NCI-H2227 treated with DMSO at 0.1 percent for 48 hours (cell line): Measurements from ENCODE around the gene SMCO2.

Source experiments
- DNase-seq: peaks from one replicate; lab custom pipeline; 2025; lab: John Stamatoyannopoulos, UW

The SMCO2 gene

GRCh38 chr12:27500546-27500945, 54.0 kb downstream of the SMCO2 start:
- no peak for DNase-seq

GRCh38 chr12:27502021-27502435, 55.5 kb downstream of the SMCO2 start:
- no peak for DNase-seq

- no peak for DNase-seq
Measured at GRCh38 chr12:27504507-27504906, 58.0 kb downstream of the SMCO2 start.

- DNase-seq, result no peak
Measured at GRCh38 chr12:27505109-27505508, 58.6 kb downstream of the SMCO2 start.

GRCh38 chr12:27505761-27506160, 59.2 kb downstream of the SMCO2 start:
- DNase-seq, result no peak

- DNase-seq, result no peak
Measured at GRCh38 chr12:27506645-27507189, 60.2 kb downstream of the SMCO2 start.

- DNase-seq, result no peak
Measured at GRCh38 chr12:27508736-27509431, 62.3 kb downstream of the SMCO2 start.

GRCh38 chr12:27511031-27511722, 64.6 kb downstream of the SMCO2 start:
- DNase-seq, result no peak

GRCh38 chr12:27511723-27512045, 65.1 kb downstream of the SMCO2 start:
- DNase-seq, result no peak

- no peak for DNase-seq
Measured at GRCh38 chr12:27513155-27513824, 66.8 kb downstream of the SMCO2 start.

- DNase-seq, result no peak
Measured at GRCh38 chr12:27515671-27516070, 69.1 kb downstream of the SMCO2 start.

- no peak for DNase-seq
Measured at GRCh38 chr12:27516625-27517024, 70.1 kb downstream of the SMCO2 start.

- no peak for DNase-seq
Measured at GRCh38 chr12:27517546-27517945, 71.0 kb downstream of the SMCO2 start.

GRCh38 chr12:27517961-27518665, 71.6 kb downstream of the SMCO2 start:
- DNase-seq, result no peak

- no peak for DNase-seq
Measured at GRCh38 chr12:27521066-27521465, 74.5 kb downstream of the SMCO2 start.

- DNase-seq, result no peak
Measured at GRCh38 chr12:27521981-27522380, 75.4 kb downstream of the SMCO2 start.

GRCh38 chr12:27523305-27523641, 76.7 kb downstream of the SMCO2 start:
- no peak for DNase-seq

- DNase-seq, result peak; percentile 85
Measured at GRCh38 chr12:27523642-27524493, 77.3 kb downstream of the SMCO2 start, which contains the start of gene PPFIBP1. Gene PPFIBP1, plus strand, starts transcription at chr12:27524206. Its CDS starts 109,191 bp downstream, at chr12:27633397.

GRCh38 chr12:27524494-27524835, 77.9 kb downstream of the SMCO2 start:
- DNase-seq, result no peak

- DNase-seq, result no peak
Measured at GRCh38 chr12:27524839-27525753, 78.6 kb downstream of the SMCO2 start.
